Dermis microvascular lymphatic vessel endothelial cell (primary cell): ENCODE data around the gene OR56A4. TPM values are rescaled to one million over a fixed set of nuclear protein-coding genes. Genes with fewer than 3 reads are reported as not detected.

ENCODE experiments used
- DNase-seq, 2 donors: peaks; one replicate each; pipeline versions ENCODE4 v3.0.0 to v3.0.0-alpha.2; 2010; ENCODE audit warnings: low read depth in 2 of 2
- total RNA-seq: library from RNA; depleted of rRNA; stranded (reverse); fragments of >200 nt; gene quantifications from 2 replicates; pipeline ENCODE4 v1.2.1, GENCODE V29; 2014

Gene OR56A4
- not detected in 2 replicates for total RNA-seq

DNA sequence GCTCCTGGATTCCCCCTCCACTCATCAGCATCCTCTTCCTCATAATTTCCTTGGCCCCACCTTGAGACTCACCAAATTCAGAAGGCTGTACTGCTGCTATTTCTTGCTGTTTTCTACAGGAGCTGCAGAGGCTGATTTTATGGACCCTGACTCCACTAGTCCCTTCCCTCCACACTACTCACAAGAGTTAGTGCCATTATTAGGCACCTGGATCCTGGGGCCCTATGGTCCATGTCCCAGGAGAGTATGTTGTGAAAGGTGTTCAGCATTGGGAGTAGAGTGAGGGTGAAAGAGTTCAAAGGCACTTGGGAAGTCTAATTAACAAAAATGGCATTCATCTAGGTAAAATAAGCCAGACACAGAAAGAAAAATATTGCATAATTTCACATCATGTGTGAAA is at the start of gene OR56A4:
TSS of gene OR56A4 (minus strand) at position 101 of the 400 bp plus-strand sequence. CDS start 3,954 bp downstream, outside the sequence.
- no peak for DNase-seq

DNA sequence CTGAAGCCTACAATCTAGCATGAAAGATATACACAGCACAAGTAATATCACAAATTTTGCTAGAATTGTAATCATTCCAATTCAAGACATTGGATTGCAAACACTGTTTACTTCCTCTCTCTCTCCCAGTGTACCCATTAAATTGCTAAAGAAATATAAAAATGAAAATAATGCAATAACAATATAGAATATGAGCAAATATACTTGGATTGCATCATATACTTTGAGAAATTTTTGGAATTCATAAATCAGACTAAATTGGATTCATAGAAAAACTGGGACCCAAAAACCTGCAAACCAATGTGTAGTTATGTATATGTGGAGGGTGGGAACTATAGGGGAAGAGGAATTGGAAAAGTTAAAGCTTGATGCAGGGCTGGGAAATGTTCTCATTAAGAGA is 48.8 kb upstream of the OR56A4 start:
- no peak for DNase-seq

DNA sequence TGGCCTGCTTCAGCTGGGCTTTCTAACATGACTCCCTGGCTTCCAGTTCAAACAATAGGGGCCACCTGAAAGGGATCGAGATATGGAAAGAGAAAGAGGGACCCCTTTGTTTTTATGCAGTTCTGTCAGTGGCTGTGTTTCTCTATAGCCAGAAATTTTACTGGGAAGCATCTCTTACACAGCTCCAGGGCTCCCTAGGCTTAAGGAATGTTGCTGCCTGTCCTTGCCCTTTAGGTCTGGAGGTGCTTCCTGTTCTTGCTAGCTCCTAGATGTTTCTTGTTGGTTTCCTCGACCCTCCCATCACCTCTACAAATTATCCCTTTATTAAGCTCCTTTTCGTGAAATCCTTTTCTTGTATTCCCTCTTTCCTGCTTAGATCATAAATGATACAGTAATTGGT is 45.6 kb upstream of the OR56A4 start:
- no peak for DNase-seq

- DNase-seq = no peak
Observed at GRCh38 chr11:6040874-6041273, 34.1 kb upstream of the OR56A4 start.

- no peak for DNase-seq
Observed at GRCh38 chr11:6030708-6031405, 24.1 kb upstream of the OR56A4 start, which contains the start of gene OR56A1. TSS of gene OR56A1 (minus strand) at chr11:6030758. CDS start at chr11:6027692, 3,066 bp downstream.

GRCh38 chr11:6027501-6027900 is 20.8 kb upstream of the OR56A4 start:
- no peak for DNase-seq

DNA sequence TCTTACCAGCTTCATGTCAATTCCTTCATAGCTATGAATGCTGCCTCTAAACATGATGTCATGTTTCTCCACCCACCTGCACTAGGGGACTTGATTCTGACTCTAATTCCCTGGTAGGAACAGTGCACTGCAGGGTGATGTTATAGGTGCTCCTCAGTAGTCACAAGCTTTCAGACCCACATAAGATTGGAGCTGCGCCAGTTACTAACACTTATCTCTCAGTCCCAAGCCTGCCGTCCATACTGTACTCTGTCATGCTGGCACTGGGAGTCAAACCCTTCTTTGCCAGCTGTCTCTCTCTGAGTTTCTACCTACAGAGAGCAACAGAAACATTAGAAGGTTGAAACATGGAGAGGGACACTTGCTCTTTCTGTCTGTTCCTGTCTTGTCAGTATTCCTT is 18.3 kb upstream of the OR56A4 start:
- DNase-seq = no peak

DNA sequence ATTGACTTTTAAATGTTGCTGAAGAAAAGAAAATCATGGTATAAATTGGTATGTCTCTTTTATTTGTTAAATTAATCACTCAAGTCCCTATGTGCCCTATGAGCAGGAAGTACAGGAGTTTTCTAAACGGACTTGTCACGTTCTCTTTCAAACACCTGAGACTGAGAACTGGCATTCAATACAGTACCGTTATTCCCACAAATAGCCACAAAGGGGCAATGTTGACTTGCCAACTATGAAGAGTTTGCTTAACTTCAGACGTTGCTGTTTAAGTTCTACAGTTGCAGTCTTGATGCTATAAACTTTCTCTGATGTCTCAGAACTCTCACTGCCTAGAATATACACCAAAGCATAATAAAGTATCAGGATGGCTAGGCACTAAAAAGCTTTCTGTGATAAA is 16.2 kb upstream of the OR56A4 start:
- peak; percentile 15 to 60 for DNase-seq

DNA sequence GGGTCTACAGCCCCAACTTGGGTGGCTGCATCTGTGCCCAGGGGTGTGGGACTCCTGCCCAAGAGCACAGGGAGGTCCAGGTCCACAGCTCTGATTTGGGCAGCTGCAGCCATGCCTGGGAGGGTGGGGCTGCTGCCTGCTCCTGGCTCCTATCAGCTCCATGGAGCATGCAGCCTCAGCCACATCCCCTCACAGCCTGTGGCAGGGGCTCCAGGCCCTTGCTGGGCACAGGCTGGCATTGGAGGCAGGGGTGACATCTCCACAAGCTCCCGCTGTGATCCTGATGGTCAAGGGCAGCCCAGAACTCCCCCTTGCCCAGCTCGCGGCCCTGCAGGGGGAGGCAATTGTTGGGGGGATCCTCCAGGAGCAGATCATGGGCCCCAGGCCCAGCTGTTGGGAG is 6.3 kb upstream of the OR56A4 start:
- no peak for DNase-seq

DNA sequence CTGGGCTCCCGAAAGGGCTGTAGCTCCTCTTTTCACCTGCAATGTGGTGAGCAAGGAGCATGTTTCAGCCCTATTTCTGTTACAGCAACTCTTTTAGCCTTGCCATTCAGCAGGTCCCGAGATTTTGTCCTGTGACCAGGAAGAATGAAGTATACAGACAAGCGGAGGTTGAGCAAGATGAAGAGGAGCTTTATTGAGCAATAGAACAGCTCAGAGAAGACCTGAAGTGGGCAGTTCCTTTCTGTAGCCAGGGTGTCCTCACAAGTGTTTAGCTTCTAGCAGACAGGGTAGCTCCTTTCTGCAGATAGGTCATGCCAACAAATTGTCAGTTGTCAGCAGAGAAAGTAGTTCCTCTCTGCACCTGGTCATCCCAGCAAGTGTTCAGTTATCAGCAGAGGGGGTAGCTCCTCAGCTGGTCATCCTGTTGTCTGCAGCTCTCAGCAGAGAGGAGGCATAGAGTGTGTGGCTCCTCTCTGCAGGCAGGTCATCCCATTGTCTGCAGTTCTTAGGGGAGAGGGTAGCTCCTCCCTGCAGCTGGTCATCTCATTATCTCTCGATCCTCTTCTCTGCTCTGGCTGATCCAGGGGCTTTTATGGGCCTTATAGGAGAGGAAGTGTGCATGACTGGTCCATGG is 5.4 kb upstream of the OR56A4 start:
- DNase-seq = no peak

DNA sequence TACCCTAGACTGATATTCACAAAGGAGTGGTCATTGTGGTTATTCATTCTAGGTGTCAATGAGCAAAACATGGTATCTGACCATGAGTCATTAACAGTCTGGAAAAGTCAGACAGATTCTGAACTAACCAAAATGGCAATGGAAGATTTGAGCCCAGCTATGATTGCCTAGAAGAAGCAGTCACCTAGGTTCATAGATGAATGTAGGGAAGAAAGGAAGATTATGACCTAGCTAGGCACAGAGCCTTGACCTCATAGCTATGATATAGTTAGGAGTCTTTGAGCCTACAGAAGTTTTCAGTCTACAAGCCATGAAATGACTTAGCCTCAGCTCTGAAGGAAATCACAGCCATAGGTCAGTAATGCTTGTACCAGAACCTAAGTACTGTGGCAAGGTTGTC is 351 bp downstream of the OR56A4 start:
- DNase-seq = no peak

GRCh38 chr11:6002202-6002699 is 4.5 kb downstream of the OR56A4 start:
- DNase-seq = peak; percentile 29 to 34

GRCh38 chr11:5994791-5995190 is 12.0 kb downstream of the OR56A4 start:
- no peak for DNase-seq

GRCh38 chr11:5992604-5993251 is 14.0 kb downstream of the OR56A4 start:
- DNase-seq = peak in 1 of 2 donors; percentile 33

DNA sequence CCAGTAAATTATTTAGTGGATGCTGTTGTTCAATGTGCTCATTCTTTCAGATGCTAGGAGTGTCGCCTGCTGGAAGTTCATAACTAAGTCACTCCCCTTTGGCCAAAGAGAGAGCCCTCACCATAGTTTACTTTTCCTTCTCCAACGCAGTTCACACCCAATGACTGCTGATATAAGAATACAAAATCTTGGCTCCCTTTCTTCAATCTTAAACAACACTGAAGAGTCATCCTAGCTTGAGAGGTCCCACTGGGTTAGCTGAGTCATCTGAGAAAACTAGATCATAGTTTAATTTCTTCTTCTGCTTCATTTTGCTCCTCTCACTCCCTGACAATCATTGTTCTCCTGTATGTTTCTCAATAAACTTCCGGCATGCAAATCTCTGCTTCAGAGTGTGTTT is 14.6 kb downstream of the OR56A4 start:
- no peak for DNase-seq

DNA sequence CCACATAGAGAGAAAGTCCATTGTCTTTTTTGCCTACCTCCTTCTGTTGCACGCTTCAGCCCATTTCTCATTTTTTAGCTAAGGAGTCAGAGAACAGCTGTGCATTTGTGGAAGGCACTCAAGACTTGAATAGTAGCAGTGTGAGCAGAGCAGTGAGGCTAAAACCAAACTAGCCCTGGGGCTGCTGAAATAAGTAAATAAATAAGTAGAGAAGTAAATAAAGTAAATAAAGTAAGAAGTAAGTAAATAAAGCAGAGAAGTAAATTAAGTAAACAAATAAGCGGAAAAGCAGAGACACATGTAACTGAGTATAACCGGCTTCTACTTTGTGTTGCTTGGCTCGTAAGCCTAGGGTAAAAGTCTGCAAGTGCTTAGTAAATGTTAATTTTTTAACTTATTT is 17.5 kb downstream of the OR56A4 start:
- DNase-seq = no peak

DNA sequence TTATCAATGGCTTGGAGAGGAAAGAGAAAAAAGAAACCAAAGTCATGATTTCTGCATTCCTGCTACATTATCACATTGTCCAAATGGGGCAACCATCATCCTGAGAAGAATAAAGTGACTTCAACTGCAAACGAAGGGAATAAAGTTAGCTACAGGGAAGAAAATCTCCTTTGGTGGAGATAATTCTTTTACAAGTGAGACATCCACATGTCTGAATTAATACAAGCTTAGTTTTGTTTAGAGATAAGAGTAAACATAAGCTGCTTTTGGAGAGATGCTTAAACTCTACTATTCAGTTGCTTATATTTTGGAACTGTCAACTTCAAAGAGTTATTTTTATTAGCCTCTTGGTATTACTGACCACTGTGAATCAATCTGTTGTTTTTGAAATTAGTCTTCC is 19.9 kb downstream of the OR56A4 start, which contains the start of gene OR52L1:
TSS of gene OR52L1 (minus strand) at position 101 of the 400 bp plus-strand sequence. CDS start at position 46, 55 bp downstream.
- DNase-seq = no peak

DNA sequence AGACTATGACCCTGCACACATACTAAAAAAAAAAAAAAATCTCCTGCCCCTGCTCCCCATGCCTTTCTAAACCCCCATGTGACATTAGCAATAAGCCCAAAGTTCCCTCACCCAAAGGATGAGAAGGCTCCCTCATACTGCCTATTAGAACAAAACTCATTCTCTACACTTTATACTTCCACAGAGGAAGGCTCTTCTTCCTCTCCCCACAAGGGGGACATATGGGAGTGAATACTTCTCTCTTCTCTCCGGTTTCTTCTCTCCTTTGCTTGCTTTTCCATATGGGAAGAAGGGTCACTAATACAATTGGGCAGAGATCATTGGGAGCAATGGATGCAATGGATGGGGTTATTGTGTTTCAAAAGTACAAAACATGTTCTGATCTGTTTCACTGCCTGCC is 23.3 kb downstream of the OR56A4 start:
- no peak for DNase-seq

DNA sequence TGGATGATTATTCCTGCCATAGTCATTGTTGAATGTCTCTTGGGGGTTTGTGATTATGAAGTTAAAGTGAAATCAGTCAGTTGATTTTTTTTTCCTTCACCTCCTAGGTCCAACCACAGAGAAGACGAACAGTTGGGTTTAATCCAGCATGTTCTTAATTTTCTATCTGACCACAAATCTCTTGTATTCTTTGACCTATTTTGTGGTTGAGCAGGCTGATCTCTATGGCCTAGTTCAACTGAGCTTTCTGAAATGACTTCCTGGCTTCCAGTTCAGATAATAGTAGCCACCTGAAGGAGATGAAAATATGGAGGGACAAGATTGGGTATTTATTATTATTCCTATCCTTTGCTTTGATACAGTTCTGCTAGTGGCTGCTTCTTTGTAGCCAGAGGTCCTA is 33.2 kb downstream of the OR56A4 start:
- no peak for DNase-seq

- no peak for DNase-seq
Observed at GRCh38 chr11:5968394-5968793, 38.4 kb downstream of the OR56A4 start, which contains the start of gene OR56A5. TSS of gene OR56A5 (minus strand) at chr11:5968494. CDS start at chr11:5968494, 0 bp downstream.

DNA sequence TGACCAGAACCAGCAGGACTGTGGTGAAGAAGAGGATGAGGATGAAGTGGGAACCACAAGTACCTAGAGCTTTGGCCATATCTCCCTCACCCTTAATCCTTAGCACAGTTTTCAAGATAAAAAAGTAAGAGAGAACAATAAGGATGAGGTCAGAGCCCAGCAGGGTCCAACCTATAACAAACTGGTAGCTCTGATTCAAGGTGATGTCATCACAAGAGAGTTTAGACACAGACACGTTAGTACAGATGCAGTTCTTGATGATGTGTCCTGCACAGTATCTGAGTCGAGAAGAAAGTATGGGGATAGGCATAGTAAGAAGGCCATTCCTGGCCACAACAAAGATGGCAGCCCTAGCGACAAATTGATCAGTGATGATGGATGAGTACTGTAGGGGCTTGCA is 39.0 kb downstream of the OR56A4 start:
- no peak for DNase-seq

- no peak for DNase-seq
Observed at GRCh38 chr11:5966958-5967357, 39.8 kb downstream of the OR56A4 start.
